GOT3 (cell line): ENCODE data around the gene NEURL1B.
A peak's percentile ranks its signal among the peaks of the same experiment; 100 is the strongest.

Experiments used
- DNase-seq: peaks from one replicate; lab custom pipeline; 2025; ENCODE audit warnings: mixed read lengths; lab: John Stamatoyannopoulos, UW

The NEURL1B gene

GRCh38 chr5:172730981-172731679 lies 90.1 kb downstream of the NEURL1B start:
- DNase-seq = no peak

- no peak for DNase-seq
Measured at GRCh38 chr5:172731680-172732074, 90.6 kb downstream of the NEURL1B start.

- no peak for DNase-seq
Measured at GRCh38 chr5:172732201-172732865, 91.3 kb downstream of the NEURL1B start.

GRCh38 chr5:172733131-172733973 lies 92.3 kb downstream of the NEURL1B start:
- peak; percentile 85 for DNase-seq

GRCh38 chr5:172733974-172734346 lies 92.9 kb downstream of the NEURL1B start:
- no peak for DNase-seq

GRCh38 chr5:172735141-172735831 lies 94.2 kb downstream of the NEURL1B start:
- DNase-seq = no peak

GRCh38 chr5:172736508-172737135 lies 95.6 kb downstream of the NEURL1B start:
- DNase-seq = no peak

GRCh38 chr5:172739375-172739774 lies 98.3 kb downstream of the NEURL1B start:
- DNase-seq = no peak

GRCh38 chr5:172740428-172741205 lies 99.6 kb downstream of the NEURL1B start:
- peak; percentile 86 for DNase-seq
